Left lobe of liver (tissue), 2 donors: Measurements from ENCODE around the gene ATXN7L1. TPM values are rescaled to one million over a fixed set of nuclear protein-coding genes. Genes with fewer than 3 reads are reported as not detected.
A peak's percentile ranks its signal among the peaks of the same experiment; 100 is the strongest.

ENCODE experiments used
- ATAC-seq: fragments of 200-7000 bp; cut with Tn5 transposase; one replicate; pipeline ENCODE4 v1.9.1; 2020; ENCODE audit warnings: mild to moderate bottlenecking, moderate library complexity
- DNase-seq: peaks from one replicate; pipeline ENCODE4 v3.0.0-alpha.2; 2020; ENCODE audit warnings: low spot score
- total RNA-seq: library from RNA; stranded (reverse); gene quantifications from one replicate; pipeline ENCODE4 v1.2.1, GENCODE V29; 2021
- donor health status: DM: no; HTN: no; CAD: no; lungs with moderate emphysema.
- donor health status: DM: no; HTN: yes; CAD: no.

ATXN7L1 gene
- total RNA-seq, 1 donor from 2014 or later = 15.5 TPM

- DNase-seq = no peak
- ATAC-seq = no peak
These were observed 93.9 kb downstream of the ATXN7L1 start for GRCh38 chr7:105782391-105783042.

GRCh38 chr7:105779856-105780780 is 96.3 kb downstream of the ATXN7L1 start:
- ATAC-seq = no peak
- DNase-seq = no peak

GRCh38 chr7:105778956-105779355 is 97.4 kb downstream of the ATXN7L1 start:
- no peak for DNase-seq

GRCh38 chr7:105776986-105777910 is 99.2 kb downstream of the ATXN7L1 start:
- DNase-seq (no peak), ATAC-seq (peak; percentile 87)

More at GRCh38 chr7:105778956-105779355, 97.4 kb downstream of the ATXN7L1 start:
- no peak for ATAC-seq

- ATAC-seq (no peak), DNase-seq (no peak)
These were observed 100.2 kb downstream of the ATXN7L1 start for GRCh38 chr7:105776068-105776790.

GRCh38 chr7:105775580-105775979 is 100.8 kb downstream of the ATXN7L1 start:
- no peak for ATAC-seq
- no peak for DNase-seq

- ATAC-seq (no peak), DNase-seq (no peak)
These were observed 103.4 kb downstream of the ATXN7L1 start for GRCh38 chr7:105773030-105773460.

- ATAC-seq = no peak
- DNase-seq = no peak
These were observed 106.3 kb downstream of the ATXN7L1 start for GRCh38 chr7:105769901-105770628.

GRCh38 chr7:105768898-105769507 is 107.4 kb downstream of the ATXN7L1 start:
- ATAC-seq = no peak
- no peak for DNase-seq

GRCh38 chr7:105768117-105768516 is 108.3 kb downstream of the ATXN7L1 start:
- DNase-seq (no peak), ATAC-seq (no peak)

- ATAC-seq (no peak), DNase-seq (no peak)
These were observed 109.9 kb downstream of the ATXN7L1 start for GRCh38 chr7:105766421-105767073.

GRCh38 chr7:105765846-105766245 is 110.6 kb downstream of the ATXN7L1 start:
- no peak for ATAC-seq
- DNase-seq = no peak

GRCh38 chr7:105764506-105764905 is 111.9 kb downstream of the ATXN7L1 start:
- no peak for DNase-seq
- no peak for ATAC-seq

- DNase-seq (no peak), ATAC-seq (no peak)
These were observed 115.6 kb downstream of the ATXN7L1 start for GRCh38 chr7:105760551-105761447.

- peak; percentile 87 for ATAC-seq
- DNase-seq = peak; percentile 48
These were observed 116.5 kb downstream of the ATXN7L1 start for GRCh38 chr7:105759670-105760550.

- DNase-seq = no peak
- no peak for ATAC-seq
These were observed 120.0 kb downstream of the ATXN7L1 start for GRCh38 chr7:105756367-105756766.
